PC-9 (cell line): Measurements from ENCODE around the gene ITGA4. TPM values are rescaled to one million over a fixed set of nuclear protein-coding genes. Genes with fewer than 3 reads are reported as not detected.

ENCODE experiments used
- BruUV-seq: library from RNA; stranded (reverse); fragments of 400-500 nt; replicated peaks from 2 replicates; lab custom pipeline; 2021; lab: Mats Ljungman, UMichigan
- CTCF ChIA-PET: fragments of 300-600 bp; sonication (Branson Sonifier 250); formaldehyde crosslinking; loops from one replicate; lab custom pipeline; 2022; ENCODE audit warnings: antibody characterized with exemption; lab: Charles Lee
- POLR2A ChIA-PET: fragments of 300-600 bp; sonication (Branson Sonifier 250); formaldehyde crosslinking; loops from one replicate; lab custom pipeline; 2022; ENCODE audit warnings: antibody characterized with exemption; ENCODE audit not compliant: unreplicated experiment; lab: Charles Lee
- DNase-seq, 2 experiments: peaks; one replicate each; pipeline versions ENCODE4 v3.0.0 to v3.0.0-alpha.2; 2015 to 2022; ENCODE audit warnings: mixed read lengths in 1 of 2
- H2AFZ ChIP-seq: fragments of 200-600 bp; sonication (generic); 2 replicates; pipeline ENCODE4 v1.8.1; 2017; ENCODE audit warnings: antibody characterized with exemption
- H3F3A ChIP-seq: fragments of 200-600 bp; sonication (generic); 2 replicates; pipeline ENCODE4 v1.8.1; 2017; ENCODE audit warnings: antibody characterized with exemption, mild to moderate bottlenecking, low read depth; ENCODE audit not compliant: insufficient read depth
- H3K27ac ChIP-seq: fragments of 200-600 bp; sonication (generic); 2 replicates; pipeline ENCODE4 v1.6.1; 2016; ENCODE audit warnings: mixed run types
- H3K27me3 ChIP-seq: fragments of 200-600 bp; sonication (generic); 2 replicates; pipeline ENCODE4 v1.6.1; 2016; ENCODE audit warnings: low read depth, mixed run types; ENCODE audit not compliant: insufficient read depth
- H3K36me3 ChIP-seq: fragments of 200-600 bp; sonication (generic); 2 replicates; pipeline ENCODE4 v1.6.1; 2016; ENCODE audit warnings: low read depth, mixed run types
- H3K4me1 ChIP-seq: fragments of 200-600 bp; sonication (generic); replicated peaks from 2 replicates; pipeline ENCODE4 v1.6.1; 2016; ENCODE audit warnings: mixed run types; ENCODE audit not compliant: insufficient read depth
- H3K4me2 ChIP-seq: fragments of 200-600 bp; sonication (generic); 2 replicates; pipeline ENCODE4 v1.6.1; 2017; ENCODE audit warnings: mixed run types
- H3K4me3 ChIP-seq: fragments of 200-600 bp; sonication (generic); 2 replicates; pipeline ENCODE4 v1.6.1; 2016; ENCODE audit warnings: mixed run types
- H3K79me2 ChIP-seq: fragments of 200-600 bp; sonication (generic); 2 replicates; pipeline ENCODE4 v1.6.1; 2017; ENCODE audit warnings: low read depth, mixed run types
- H3K9me2 ChIP-seq: fragments of 200-600 bp; sonication (generic); 2 replicates; pipeline ENCODE4 v1.8.1; 2017; ENCODE audit warnings: mild to moderate bottlenecking; ENCODE audit not compliant: insufficient read depth
- H3K9me3 ChIP-seq: fragments of 200-600 bp; sonication (generic); 2 replicates; pipeline ENCODE4 v1.8.1; 2016; ENCODE audit warnings: low read depth; ENCODE audit not compliant: insufficient read depth
- H4K20me1 ChIP-seq: fragments of 200-600 bp; sonication (generic); 2 replicates; pipeline ENCODE4 v1.8.1; 2017; ENCODE audit not compliant: insufficient read depth
- EZH2 ChIP-seq: fragments of 200-600 bp; sonication (generic); IDR thresholded peaks from 2 replicates; pipeline ENCODE4 v1.8.0; 2017; ENCODE audit warnings: antibody characterized with exemption, low read depth
- intact Hi-C: fragments of 100-400 bp; cut with micrococcal nuclease; formaldehyde crosslinking; loops from one replicate; pipeline ENCODE4 v1.10.0; 2022; ENCODE audit not compliant: unreplicated experiment
- total RNA-seq: library from RNA; stranded (reverse); gene quantifications from 2 replicates; pipeline ENCODE4 v1.2.3, GENCODE V29; 2021
- TF ChIP-seq, protein P1 (sequence below): fragments of 200-600 bp; sonication (generic); conservative IDR thresholded peaks from 2 replicates; pipeline ENCODE4 v1.6.1; 2017; ENCODE audit warnings: mixed run types, antibody characterized with exemption, mild to moderate bottlenecking, moderate library complexity

ITGA4 gene
- total RNA-seq, 1 experiment from 2014 or later: 0.35 TPM

DNA sequence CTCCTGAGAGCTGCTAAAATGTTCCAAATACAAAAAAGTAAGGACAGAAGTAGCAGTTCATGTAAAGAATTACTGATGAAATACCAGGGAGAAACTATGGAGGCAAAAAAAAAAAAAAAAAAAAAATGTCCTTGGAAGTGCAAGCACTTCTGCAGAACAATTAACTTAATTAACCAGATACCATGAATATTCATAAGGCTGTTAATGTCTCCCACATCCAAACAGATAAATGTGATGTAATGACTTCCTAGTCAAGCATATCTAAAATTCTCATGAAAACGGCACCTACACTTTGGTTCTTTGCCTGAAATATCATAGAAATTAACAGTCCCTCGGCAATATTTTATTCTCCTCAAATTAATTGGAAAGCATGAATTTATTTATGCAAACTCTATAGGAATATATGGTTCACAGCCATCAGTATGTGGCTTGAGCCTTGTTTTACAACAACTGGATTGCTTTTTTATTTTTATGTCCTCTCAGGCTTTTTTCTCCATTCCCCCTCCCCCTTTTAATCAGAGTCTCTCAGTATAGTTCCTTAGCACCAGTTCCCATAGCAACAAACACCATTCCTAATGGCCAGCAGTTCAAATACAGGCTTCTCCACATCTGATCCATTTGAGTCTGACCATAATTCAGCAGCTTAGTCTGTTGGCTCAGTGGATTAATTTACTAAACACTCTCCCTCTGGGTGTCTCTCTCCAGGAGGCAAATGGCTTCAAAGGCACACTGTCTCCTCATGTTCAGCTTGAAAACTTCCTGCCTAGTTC, 97.1 kb downstream of the ITGA4 start:
- ChIA-PET POLR2A (no interaction called here), CTCF (interaction anchor here (0.7 kb wide), 1 partner anchor 451 kb away, joined by 15 read pairs; no protein-coding TSS in a partner anchor)
- no peak overlapping the region for H3K27ac ChIP-seq
- peaks cover 10% of the 10 kb centered on the region for H3K4me1 ChIP-seq
- no peaks in the 10 kb centered on the region for H3K36me3 ChIP-seq
- H4K20me1 ChIP-seq: no peaks in the 10 kb centered on the region
- no peaks in the 10 kb centered on the region for H3F3A ChIP-seq
- no peak overlapping the region for H3K4me3 ChIP-seq
- no peak overlapping the region for H3K4me2 ChIP-seq
- DNase-seq: no peak
- H3K27me3 ChIP-seq: no peaks in the 10 kb centered on the region
- BruUV-seq: no TSS peak
- H2AFZ ChIP-seq: no peak overlapping the region
- intact Hi-C loops: no loop called here
- H3K79me2 ChIP-seq: no peaks in the 10 kb centered on the region
- TF ChIP-seq, protein P1, sequence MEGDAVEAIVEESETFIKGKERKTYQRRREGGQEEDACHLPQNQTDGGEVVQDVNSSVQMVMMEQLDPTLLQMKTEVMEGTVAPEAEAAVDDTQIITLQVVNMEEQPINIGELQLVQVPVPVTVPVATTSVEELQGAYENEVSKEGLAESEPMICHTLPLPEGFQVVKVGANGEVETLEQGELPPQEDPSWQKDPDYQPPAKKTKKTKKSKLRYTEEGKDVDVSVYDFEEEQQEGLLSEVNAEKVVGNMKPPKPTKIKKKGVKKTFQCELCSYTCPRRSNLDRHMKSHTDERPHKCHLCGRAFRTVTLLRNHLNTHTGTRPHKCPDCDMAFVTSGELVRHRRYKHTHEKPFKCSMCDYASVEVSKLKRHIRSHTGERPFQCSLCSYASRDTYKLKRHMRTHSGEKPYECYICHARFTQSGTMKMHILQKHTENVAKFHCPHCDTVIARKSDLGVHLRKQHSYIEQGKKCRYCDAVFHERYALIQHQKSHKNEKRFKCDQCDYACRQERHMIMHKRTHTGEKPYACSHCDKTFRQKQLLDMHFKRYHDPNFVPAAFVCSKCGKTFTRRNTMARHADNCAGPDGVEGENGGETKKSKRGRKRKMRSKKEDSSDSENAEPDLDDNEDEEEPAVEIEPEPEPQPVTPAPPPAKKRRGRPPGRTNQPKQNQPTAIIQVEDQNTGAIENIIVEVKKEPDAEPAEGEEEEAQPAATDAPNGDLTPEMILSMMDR: no peak
- TF ChIP-seq EZH2: no peak
- peaks cover 4% of the 10 kb centered on the region; the same call in 1 of the 2 replicates for H3K9me2 ChIP-seq
- H3K9me3 ChIP-seq: peaks cover 6% of the 10 kb centered on the region; the same call in 1 of the 2 replicates

DNA sequence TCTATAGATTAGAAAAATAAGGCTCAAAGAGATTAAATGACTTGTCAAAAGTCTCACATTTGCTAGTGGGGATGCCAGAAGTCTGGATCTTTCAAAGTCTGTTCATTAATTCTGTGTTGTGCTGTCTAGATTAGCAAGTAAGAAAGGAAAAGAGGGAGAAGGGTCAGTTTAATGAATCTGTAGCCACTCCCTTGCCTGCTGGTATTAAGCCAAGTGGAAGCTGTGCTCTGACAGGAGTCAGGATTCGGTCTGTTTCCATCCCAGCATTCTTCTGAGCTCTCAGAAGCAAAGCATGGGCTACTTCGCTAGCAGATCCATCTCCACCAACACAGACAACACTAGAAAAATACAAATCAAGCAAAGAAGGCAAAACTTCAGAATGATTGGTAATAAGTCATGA, 101.2 kb downstream of the ITGA4 start:
- Histone ChIP-seq H3K9me2 (peaks cover 3% of the 10 kb centered on the region; the same call in 1 of the 2 replicates), H3K9me3 (peaks cover 4% of the 10 kb centered on the region; the same call in 1 of the 2 replicates), H3K4me2 (no peak overlapping the region), H3F3A (no peaks in the 10 kb centered on the region), H3K36me3 (no peaks in the 10 kb centered on the region), H3K4me3 (no peak overlapping the region), H3K4me1 (peaks cover 1% of the 10 kb centered on the region; the same call in 1 of the 2 replicates), H4K20me1 (no peaks in the 10 kb centered on the region), H2AFZ (peak overlapping the region; percentile 10; the same call in 1 of the 2 replicates), H3K79me2 (no peaks in the 10 kb centered on the region), H3K27ac (no peak overlapping the region), H3K27me3 (no peaks in the 10 kb centered on the region)
- no peak for DNase-seq
- BruUV-seq: no TSS peak
- intact Hi-C loops: no loop called here
- TF ChIP-seq, protein P1: no peak
- TF ChIP-seq EZH2: no peak
- CTCF ChIA-PET: no interaction called here
- POLR2A ChIA-PET: no interaction called here

DNA sequence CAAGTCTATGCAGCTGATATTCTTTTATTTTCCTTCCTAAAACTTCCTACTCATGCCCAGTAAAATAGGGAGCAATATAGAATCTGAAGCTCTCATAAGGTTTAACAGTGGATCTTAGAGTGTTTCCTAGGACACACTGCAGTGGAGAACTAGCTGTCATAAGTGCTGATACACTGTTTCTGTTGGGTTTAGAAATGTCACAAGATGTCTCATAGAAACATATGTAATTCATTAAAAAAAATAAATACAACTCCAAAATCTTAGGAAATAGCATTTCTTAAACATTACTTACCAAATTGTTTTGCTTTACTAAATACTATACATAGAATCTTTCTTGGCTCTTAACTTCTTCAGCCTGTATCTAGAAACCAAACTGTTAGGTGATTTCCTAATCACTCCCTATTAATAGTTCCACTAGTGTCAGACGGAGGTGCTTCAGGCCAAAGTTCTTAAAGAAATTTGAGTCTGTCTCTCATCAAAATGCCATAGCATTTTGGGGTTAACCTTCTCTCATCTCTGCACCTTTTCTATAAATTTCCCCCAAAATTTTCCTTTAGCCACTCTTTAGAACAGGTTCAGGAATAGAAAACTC, 106.0 kb downstream of the ITGA4 start:
- CTCF ChIA-PET: no interaction called here
- Histone ChIP-seq H3F3A (no peaks in the 10 kb centered on the region), H2AFZ (no peak overlapping the region), H4K20me1 (no peaks in the 10 kb centered on the region), H3K4me2 (no peak overlapping the region), H3K9me2 (peaks cover 3% of the 10 kb centered on the region; the same call in 1 of the 2 replicates), H3K36me3 (no peaks in the 10 kb centered on the region), H3K4me3 (no peak overlapping the region), H3K9me3 (no peaks in the 10 kb centered on the region; the same call in 1 of the 2 replicates), H3K79me2 (no peaks in the 10 kb centered on the region), H3K27ac (no peak overlapping the region), H3K27me3 (no peaks in the 10 kb centered on the region), H3K4me1 (no peaks in the 10 kb centered on the region)
- TF ChIP-seq EZH2: no peak
- TF ChIP-seq, protein P1: no peak
- no TSS peak for BruUV-seq
- POLR2A ChIA-PET: no interaction called here
- DNase-seq: no peak
- intact Hi-C loops: no loop called here
